Heart right ventricle (tissue), 16 donors: ENCODE results near the gene CNTN5. TPM values are rescaled to one million over a fixed set of nuclear protein-coding genes. Genes with fewer than 3 reads are reported as not detected.

Experiments
- ATAC-seq, 8 donors: fragments of 200-7000 bp; cut with Tn5 transposase; one replicate each; pipeline ENCODE4 v1.9.1; 2020; ENCODE audit warnings: mild to moderate bottlenecking in 8 of 8, moderate library complexity in 8 of 8, moderate number of reproducible peaks in 1 of 8
- DNase-seq, 2 donors: peaks; one replicate each; pipeline ENCODE4 v3.0.0-alpha.2; 2020
- H3K27ac ChIP-seq, 10 donors: fragments of 200-600 bp; sonication (generic) in 2 of 10; one replicate each; pipeline versions ENCODE4 v1.5.0 to v1.8.0; 2020 to 2022; ENCODE audit warnings: mild to moderate bottlenecking in 3 of 10
- H3K27me3 ChIP-seq, 7 donors: fragments of 200-600 bp; one replicate each; pipeline ENCODE4 v1.8.0; 2021 to 2022; ENCODE audit warnings: mild to moderate bottlenecking in 2 of 7
- H3K36me3 ChIP-seq, 9 donors: fragments of 200-600 bp; sonication (generic) in 1 of 9; one replicate each; pipeline versions ENCODE4 v1.5.0 to v1.8.0; 2020 to 2022; ENCODE audit warnings: mild to moderate bottlenecking in 2 of 9
- H3K4me1 ChIP-seq, 9 donors: fragments of 200-600 bp; sonication (generic) in 1 of 9; one replicate each; pipeline versions ENCODE4 v1.5.0 to v1.8.0; 2020 to 2022; ENCODE audit warnings: mild to moderate bottlenecking in 4 of 9
- H3K4me3 ChIP-seq, 10 donors: fragments of 200-600 bp; sonication (generic) in 2 of 10; one replicate each; pipeline versions ENCODE4 v1.5.0 to v1.8.0; 2020 to 2022; ENCODE audit warnings: mild to moderate bottlenecking in 7 of 10, moderate library complexity in 2 of 10
- H3K9me3 ChIP-seq, 11 donors: fragments of 200-600 bp in 10 of 11; sonication (generic) in 2 of 11; one replicate each; pipeline versions ENCODE4 v1.5.0 to v1.8.0; 2013 to 2022; ENCODE audit warnings: mild to moderate bottlenecking in 2 of 11, control low read depth in 1 of 11, moderate library complexity in 1 of 11
- CTCF ChIP-seq, 9 donors: fragments of 200-600 bp; sonication (generic) in 2 of 9; IDR thresholded peaks; one replicate each; pipeline versions ENCODE4 v1.5.0 to v1.8.0; 2021 to 2022; ENCODE audit warnings: antibody characterized with exemption in 9 of 9, mild to moderate bottlenecking in 5 of 9, moderate library complexity in 1 of 9
- WGBS, 2 donors: extraction: QIAGEN DNeasy Blood & Tissue Kit; methylation state at CpG; one replicate each; pipeline ENCODE4 v1.1.7; 2013; ENCODE audit warnings: inconsistent platforms in 1 of 2; 5-methylcytosine and 5-hydroxymethylcytosine counted together
- intact Hi-C, 10 donors: fragments of 100-400 bp; cut with DNase I; formaldehyde crosslinking; loops; one replicate each; pipeline versions ENCODE4 v1.11.1 to v1.14.2; 2022
- polyA plus RNA-seq, 2 donors: library from polyadenylated mRNA; stranded (reverse); fragments of 200-250 nt; gene quantifications; one replicate each; pipeline ENCODE4 v1.2.3, GENCODE V29; 2013
- total RNA-seq, 10 donors: library from RNA; stranded (reverse); fragmentation: NEBNext Ultra II Directional in 3 of 10; extraction: Animal tissue kit (Norgen Biotek cat#: 25700) in 3 of 10; gene quantifications; one replicate each; pipeline versions ENCODE4 v1.2.1 to v1.2.4, GENCODE V29; 2021 to 2023
- donor health status: Arrhythmogenic right ventricular cardiomyopathy.
- donor health status: ischemic (EF 13 %, LVEDD 7.1; RV severe dilation, severe dysfunction).
- donor health status: healthy with polysubstance abuse.
- donor health status: DM: no; HTN: yes; CAD: no.
- donor health status: DM: no; HTN: no; CAD: no.
- donor health status: ischemic (EF 25% LVEDD 6.9; RV normal size, moderate dysfunction).
- donor health status: ischemic (EF 25% LVEDD 5.7; RV mildly dilated, moderate dysfunction).
- donor health status: healthy.
- donor health status: DM: yes; HTN: yes; CAD: no.
- donor health status: Ischemic cardiomyopathy.
- donor health status: ischemic (EF 35%, LVEDD 5.7; RV mildly dilated, moderate dysfunction).
- donor health status: nonischemic (EF 11% LVEDD 7.7; RV severe dilation, severe dysfunction).
- donor health status: DM: yes; HTN: yes; CAD: no.
- donor health status: PGD.
- donor health status: ischemic (EF 29% LVEDD 5.4; RV normal size, mild dysfunction).
- donor health status: nonischemic (EF 23%, LVEDD 6.1; RV moderate dilation, normal function).

CNTN5 gene
- total and polyA plus RNA-seq, 12 donors, result 0.05 to 0.35 (median 0.17) TPM; not detected in 6

GRCh38 chr11:99916078-99916477, 895.3 kb downstream of the CNTN5 start:
- no peaks in the 10 kb centered on the region for H3K36me3 ChIP-seq
- H3K4me3 ChIP-seq, result no peak overlapping the region
- DNase-seq, result no peak
- whole genome bisulfite sequencing, 2 donors, result 78 to 81% methylated on average over 4 of the region's 4 CpGs
- no peaks in the 10 kb centered on the region for H3K27me3 ChIP-seq
- H3K4me1 ChIP-seq, result no peaks in the 10 kb centered on the region
- TF ChIP-seq CTCF (IDR thresholded peaks at IDR 0.05), result no peak
- no peak for ATAC-seq
- H3K27ac ChIP-seq, result no peak overlapping the region
- peaks cover 0 to 29% (median 10%) of the 10 kb centered on the region in 11 donors for H3K9me3 ChIP-seq
- intact Hi-C loops, result no loop called here

- Histone ChIP-seq H3K36me3 (no peaks in the 10 kb centered on the region), H3K4me1 (no peaks in the 10 kb centered on the region), H3K27me3 (no peaks in the 10 kb centered on the region), H3K9me3 (peaks cover 0 to 35% (median 10%) of the 10 kb centered on the region in 11 donors), H3K27ac (no peak overlapping the region), H3K4me3 (no peak overlapping the region)
- no peak for TF ChIP-seq CTCF (IDR thresholded peaks at IDR 0.05)
- ATAC-seq, result no peak
- no peak for DNase-seq
- intact Hi-C loops, result no loop called here
- 81% methylated on average over 3 of the region's 3 CpGs for WGBS, 2 donors
These were observed 898.0 kb downstream of the CNTN5 start for GRCh38 chr11:99918761-99919160.

- Histone ChIP-seq H3K27me3 (no peaks in the 10 kb centered on the region), H3K36me3 (no peaks in the 10 kb centered on the region), H3K4me3 (no peak overlapping the region), H3K9me3 (peaks cover 0 to 39% (median 10%) of the 10 kb centered on the region in 11 donors), H3K4me1 (no peaks in the 10 kb centered on the region), H3K27ac (no peak overlapping the region)
- intact Hi-C loops, result no loop called here
- DNase-seq (no peak), ATAC-seq (no peak)
- TF ChIP-seq CTCF (IDR thresholded peaks at IDR 0.05), result no peak
- 82 to 87% methylated on average over 3 of the region's 3 CpGs for WGBS, 2 donors
These were observed 900.2 kb downstream of the CNTN5 start for GRCh38 chr11:99920956-99921355.

GRCh38 chr11:99925968-99926367, 905.2 kb downstream of the CNTN5 start:
- H3K4me1 ChIP-seq, result no peaks in the 10 kb centered on the region
- DNase-seq (no peak), ATAC-seq (no peak)
- no peaks in the 10 kb centered on the region for H3K27me3 ChIP-seq
- no peak for TF ChIP-seq CTCF (IDR thresholded peaks at IDR 0.05)
- H3K36me3 ChIP-seq, result no peaks in the 10 kb centered on the region
- intact Hi-C loops, result no loop called here
- no peak overlapping the region for H3K27ac ChIP-seq
- peaks cover 0 to 38% (median 0%) of the 10 kb centered on the region in 11 donors for H3K9me3 ChIP-seq
- 0% methylated on average over 1 of the region's 1 CpG for WGBS, 2 donors
- no peak overlapping the region for H3K4me3 ChIP-seq
